GM19043 (cell line): ENCODE results near the gene IRF2.
A peak's percentile ranks its signal among the peaks of the same experiment; 100 is the strongest.

Experiments used
- ATAC-seq: cut with Tn5 transposase; IDR thresholded peaks from one replicate; pipeline ENCODE4 v1.9.1; 2021; ENCODE audit warnings: low read depth; ENCODE audit not compliant: unreplicated experiment

IRF2 gene

GRCh38 chr4:184373886-184374405, 100.4 kb downstream of the IRF2 start:
- ATAC-seq, result no peak

GRCh38 chr4:184371390-184371787, 103.0 kb downstream of the IRF2 start:
- no peak for ATAC-seq

GRCh38 chr4:184370711-184371389, 103.5 kb downstream of the IRF2 start:
- no peak for ATAC-seq

GRCh38 chr4:184369871-184370270, 104.5 kb downstream of the IRF2 start:
- no peak for ATAC-seq

- no peak for ATAC-seq
Measured at GRCh38 chr4:184368731-184369130, 105.6 kb downstream of the IRF2 start.

GRCh38 chr4:184368290-184368689, 106.1 kb downstream of the IRF2 start:
- no peak for ATAC-seq

GRCh38 chr4:184364100-184364921, 110.0 kb downstream of the IRF2 start:
- peak; percentile 79 for ATAC-seq

GRCh38 chr4:184363258-184363657, 111.1 kb downstream of the IRF2 start:
- no peak for ATAC-seq

GRCh38 chr4:184362396-184362795, 112.0 kb downstream of the IRF2 start:
- ATAC-seq, result no peak

GRCh38 chr4:184361443-184361842, 112.9 kb downstream of the IRF2 start:
- ATAC-seq, result no peak

GRCh38 chr4:184359888-184360287, 114.5 kb downstream of the IRF2 start:
- no peak for ATAC-seq

- ATAC-seq, result no peak
Measured at GRCh38 chr4:184358521-184359232, 115.7 kb downstream of the IRF2 start.

GRCh38 chr4:184357772-184358171, 116.6 kb downstream of the IRF2 start:
- no peak for ATAC-seq

- ATAC-seq, result no peak
Measured at GRCh38 chr4:184357165-184357564, 117.2 kb downstream of the IRF2 start.

GRCh38 chr4:184356366-184356765, 118.0 kb downstream of the IRF2 start:
- no peak for ATAC-seq

- no peak for ATAC-seq
Measured at GRCh38 chr4:184355857-184356256, 118.5 kb downstream of the IRF2 start.

GRCh38 chr4:184355111-184355604, 119.2 kb downstream of the IRF2 start:
- ATAC-seq, result no peak

- ATAC-seq, result no peak
Measured at GRCh38 chr4:184352891-184353290, 121.5 kb downstream of the IRF2 start.

- ATAC-seq, result no peak
Measured at GRCh38 chr4:184351560-184352451, 122.5 kb downstream of the IRF2 start.

GRCh38 chr4:184350964-184351363, 123.4 kb downstream of the IRF2 start:
- no peak for ATAC-seq
